Measurements from ENCODE around the gene WDR38.
A peak's percentile ranks its signal among the peaks of the same experiment; 100 is the strongest.
"Not testable (repeated sequence)": the region's sequence is repeated elsewhere in the genome, so short reads cannot be mapped to it uniquely, and the experiment has no call there.

The WDR38 gene

DNA sequence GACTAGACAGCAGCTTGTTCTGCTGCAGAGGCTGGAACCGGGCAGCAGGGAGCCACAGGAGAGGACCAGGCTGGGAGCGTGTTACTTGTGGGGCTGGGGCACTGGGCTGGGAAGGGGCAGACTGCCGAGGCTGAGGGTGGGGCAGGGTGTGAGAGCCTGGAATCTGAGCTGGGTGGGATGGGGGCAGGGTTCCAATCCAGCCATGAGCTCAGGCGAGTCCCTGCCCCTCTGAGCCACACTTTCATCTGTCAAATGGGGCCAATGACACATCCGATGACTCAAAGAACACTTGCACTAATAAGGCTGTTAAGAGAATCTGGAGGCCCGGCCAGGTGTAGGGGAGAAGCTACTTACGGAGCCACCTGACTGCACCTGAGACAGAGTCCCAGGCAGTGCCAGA lies 18.7 kb upstream of the WDR38 start:
- TF ChIP-seq, protein P1, sequence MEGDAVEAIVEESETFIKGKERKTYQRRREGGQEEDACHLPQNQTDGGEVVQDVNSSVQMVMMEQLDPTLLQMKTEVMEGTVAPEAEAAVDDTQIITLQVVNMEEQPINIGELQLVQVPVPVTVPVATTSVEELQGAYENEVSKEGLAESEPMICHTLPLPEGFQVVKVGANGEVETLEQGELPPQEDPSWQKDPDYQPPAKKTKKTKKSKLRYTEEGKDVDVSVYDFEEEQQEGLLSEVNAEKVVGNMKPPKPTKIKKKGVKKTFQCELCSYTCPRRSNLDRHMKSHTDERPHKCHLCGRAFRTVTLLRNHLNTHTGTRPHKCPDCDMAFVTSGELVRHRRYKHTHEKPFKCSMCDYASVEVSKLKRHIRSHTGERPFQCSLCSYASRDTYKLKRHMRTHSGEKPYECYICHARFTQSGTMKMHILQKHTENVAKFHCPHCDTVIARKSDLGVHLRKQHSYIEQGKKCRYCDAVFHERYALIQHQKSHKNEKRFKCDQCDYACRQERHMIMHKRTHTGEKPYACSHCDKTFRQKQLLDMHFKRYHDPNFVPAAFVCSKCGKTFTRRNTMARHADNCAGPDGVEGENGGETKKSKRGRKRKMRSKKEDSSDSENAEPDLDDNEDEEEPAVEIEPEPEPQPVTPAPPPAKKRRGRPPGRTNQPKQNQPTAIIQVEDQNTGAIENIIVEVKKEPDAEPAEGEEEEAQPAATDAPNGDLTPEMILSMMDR (conservative IDR thresholded peaks at IDR 0.05; ENCODE audit: low read depth, low read length): no peak
- DNase-seq (ENCODE audit: low read depth): peak; percentile 39
- no peak overlapping the region for H3K4me3 ChIP-seq (ENCODE audit: low read depth, low read length)

DNA sequence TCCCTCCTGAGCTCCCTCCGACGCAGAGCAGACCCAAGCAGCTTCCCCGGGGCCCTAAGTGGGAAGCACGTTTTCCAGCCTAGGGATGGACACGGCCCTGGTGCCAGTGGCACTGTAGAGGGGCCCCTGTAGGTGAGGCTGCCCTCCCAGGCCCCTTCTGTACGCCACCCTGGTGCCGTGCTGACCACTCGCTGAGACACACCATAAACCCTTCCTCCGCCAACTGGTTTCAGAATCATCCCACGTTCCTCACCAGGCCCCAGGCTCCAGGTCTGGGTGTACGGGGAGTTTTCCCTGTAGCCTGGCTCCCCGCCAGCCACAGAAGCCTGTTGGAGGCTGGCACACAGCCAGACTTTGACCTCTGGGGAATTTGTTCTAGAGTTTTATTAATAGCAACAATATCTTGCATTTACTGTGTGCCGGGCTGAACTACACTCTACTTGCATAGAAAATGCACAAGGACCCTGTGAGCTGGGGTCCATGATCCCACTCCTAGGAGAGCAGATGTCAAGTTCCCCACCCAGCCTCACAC lies 18.2 kb upstream of the WDR38 start:
- DNase-seq (ENCODE audit: low read depth): peak; percentile 93
- TF ChIP-seq, protein P1 (conservative IDR thresholded peaks at IDR 0.05; ENCODE audit: low read depth, low read length): no peak
- no peak overlapping the region for H3K4me3 ChIP-seq (ENCODE audit: low read depth, low read length)

DNA sequence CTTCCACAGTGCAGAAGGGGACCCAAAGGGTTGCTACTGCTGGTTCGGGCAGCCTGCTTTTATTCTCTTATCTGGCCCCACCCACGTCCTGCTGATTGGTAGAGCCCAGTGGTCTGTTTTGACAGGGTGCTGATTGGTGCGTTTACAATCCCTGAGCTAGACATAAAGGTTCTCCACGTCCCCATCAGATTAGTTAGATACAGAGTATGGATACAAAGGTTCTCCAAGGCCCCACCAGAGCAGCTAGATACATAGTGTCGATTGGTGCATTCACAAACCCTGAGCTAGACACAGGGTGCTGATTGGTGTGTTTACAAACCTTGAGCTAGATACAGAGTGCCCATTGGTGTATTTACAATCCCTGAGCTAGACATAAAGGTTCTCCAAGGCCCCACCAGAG lies 15.1 kb upstream of the WDR38 start:
- not testable (repeated sequence) for DNase-seq (ENCODE audit: low read depth); H3K4me3 ChIP-seq (ENCODE audit: low read depth, low read length)

DNA sequence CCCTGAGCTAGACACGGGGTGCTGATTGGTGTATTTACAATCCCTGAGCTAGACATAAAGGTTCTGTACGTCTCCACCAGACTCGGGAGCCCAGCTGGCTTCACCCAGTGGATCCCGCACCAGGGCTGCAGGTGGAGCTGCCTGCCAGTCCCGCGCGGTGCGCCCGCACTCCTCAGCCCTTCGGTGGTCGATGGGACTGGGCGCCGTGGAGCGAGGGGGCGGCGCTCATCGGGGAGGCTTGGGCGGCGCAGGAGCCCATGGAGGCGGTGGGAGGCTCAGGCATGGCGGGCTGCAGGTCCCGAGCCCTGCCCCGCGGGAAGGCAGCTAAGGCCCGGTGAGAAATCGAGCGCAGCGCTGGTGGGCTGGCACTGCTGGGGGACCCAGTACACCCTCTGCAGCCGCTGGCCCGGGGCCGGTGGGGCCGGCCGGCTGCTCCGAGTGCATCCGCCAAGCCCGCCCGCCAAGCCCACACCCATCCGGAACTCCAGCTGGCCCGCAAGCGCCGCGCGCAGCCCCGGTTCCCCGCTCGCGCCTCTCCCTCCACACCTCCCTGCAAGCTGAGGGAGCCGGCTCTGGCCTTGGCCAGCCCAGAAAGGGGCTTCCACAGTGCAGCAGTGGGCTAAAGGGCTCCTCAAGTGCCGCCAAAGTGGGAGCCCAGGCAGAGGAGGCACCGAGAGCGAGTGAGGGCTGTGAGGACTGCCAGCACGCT lies 14.5 kb upstream of the WDR38 start:
- H3K4me3 ChIP-seq (ENCODE audit: low read depth, low read length): not testable (repeated sequence)

GRCh38 chr9:124839612-124840299 lies 13.5 kb upstream of the WDR38 start:
- no peak overlapping the region for H3K4me3 ChIP-seq (ENCODE audit: low read depth, low read length)
- peak; percentile 52 for DNase-seq (ENCODE audit: low read depth)
- TF ChIP-seq, protein P1 (conservative IDR thresholded peaks at IDR 0.05; ENCODE audit: low read depth, low read length): peak; percentile 70

More for the DNA sequence above, 14.5 kb upstream of the WDR38 start:
- not testable (repeated sequence) for DNase-seq (ENCODE audit: low read depth)

DNA sequence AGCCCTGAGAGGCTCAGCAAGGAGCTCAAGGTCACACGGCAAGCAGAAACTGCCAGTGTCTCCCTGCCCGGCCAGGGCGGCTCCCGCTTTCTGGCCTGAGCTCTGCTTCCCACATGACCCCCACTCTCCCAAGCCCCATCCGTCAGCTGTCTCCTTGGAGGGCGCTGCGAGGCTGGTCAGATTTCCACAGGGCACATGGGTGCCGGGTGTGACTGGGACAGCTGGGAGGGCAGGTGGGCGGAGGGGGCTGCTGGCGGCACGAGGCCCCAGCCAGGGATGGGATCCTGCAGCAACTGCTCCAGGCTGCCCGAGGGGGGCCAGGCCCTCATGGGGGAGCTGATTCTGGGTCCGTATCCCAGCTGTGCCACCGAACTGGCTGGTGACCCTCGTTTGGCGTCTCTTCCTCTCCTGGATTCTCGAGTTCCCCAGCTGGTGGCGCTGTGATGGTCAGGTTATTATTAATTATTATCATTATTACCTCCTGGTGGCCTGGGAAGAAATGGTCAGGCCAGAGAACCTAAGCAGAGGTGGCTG lies 12.9 kb upstream of the WDR38 start:
- TF ChIP-seq, protein P1 (conservative IDR thresholded peaks at IDR 0.05; ENCODE audit: low read depth, low read length): peak; percentile 63
- no peak for DNase-seq (ENCODE audit: low read depth)
- no peak overlapping the region for H3K4me3 ChIP-seq (ENCODE audit: low read depth, low read length)

- no peak overlapping the region for H3K4me3 ChIP-seq (ENCODE audit: low read depth, low read length)
- TF ChIP-seq, protein P1 (conservative IDR thresholded peaks at IDR 0.05; ENCODE audit: low read depth, low read length): no peak
- no peak for DNase-seq (ENCODE audit: low read depth)
Measured at GRCh38 chr9:124841075-124841821, 12.0 kb upstream of the WDR38 start.

Data from choroid plexus epithelial cell (primary cell).